ENCODE results near the gene LAMP2.
A peak's percentile ranks its signal among the peaks of the same experiment; 100 is the strongest.

Gene LAMP2

DNA sequence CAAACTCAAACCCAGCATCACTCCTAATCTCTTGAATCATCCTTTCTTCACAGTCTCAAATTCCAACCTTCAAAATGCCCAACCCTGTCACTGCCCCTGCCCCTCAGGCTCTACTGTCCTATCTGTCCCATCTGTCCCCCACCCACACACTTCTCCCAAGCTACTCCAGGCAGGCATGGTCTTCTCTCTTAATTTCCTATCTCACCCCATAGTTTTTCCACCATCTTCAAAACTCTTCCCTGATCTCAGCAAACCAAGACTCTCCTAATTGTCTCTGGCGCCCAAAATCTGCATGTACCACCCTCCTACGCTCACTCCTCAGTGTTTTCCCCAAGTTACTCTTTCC, 644 bp downstream of the LAMP2 start:
- TF ChIP-seq, protein P1, sequence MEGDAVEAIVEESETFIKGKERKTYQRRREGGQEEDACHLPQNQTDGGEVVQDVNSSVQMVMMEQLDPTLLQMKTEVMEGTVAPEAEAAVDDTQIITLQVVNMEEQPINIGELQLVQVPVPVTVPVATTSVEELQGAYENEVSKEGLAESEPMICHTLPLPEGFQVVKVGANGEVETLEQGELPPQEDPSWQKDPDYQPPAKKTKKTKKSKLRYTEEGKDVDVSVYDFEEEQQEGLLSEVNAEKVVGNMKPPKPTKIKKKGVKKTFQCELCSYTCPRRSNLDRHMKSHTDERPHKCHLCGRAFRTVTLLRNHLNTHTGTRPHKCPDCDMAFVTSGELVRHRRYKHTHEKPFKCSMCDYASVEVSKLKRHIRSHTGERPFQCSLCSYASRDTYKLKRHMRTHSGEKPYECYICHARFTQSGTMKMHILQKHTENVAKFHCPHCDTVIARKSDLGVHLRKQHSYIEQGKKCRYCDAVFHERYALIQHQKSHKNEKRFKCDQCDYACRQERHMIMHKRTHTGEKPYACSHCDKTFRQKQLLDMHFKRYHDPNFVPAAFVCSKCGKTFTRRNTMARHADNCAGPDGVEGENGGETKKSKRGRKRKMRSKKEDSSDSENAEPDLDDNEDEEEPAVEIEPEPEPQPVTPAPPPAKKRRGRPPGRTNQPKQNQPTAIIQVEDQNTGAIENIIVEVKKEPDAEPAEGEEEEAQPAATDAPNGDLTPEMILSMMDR (IDR thresholded peaks at IDR 0.05; ENCODE audit: low read depth, low read length): no peak
- H3K4me3 ChIP-seq (ENCODE audit: low read depth, low read length): peak overlapping the region; percentile 70

DNA sequence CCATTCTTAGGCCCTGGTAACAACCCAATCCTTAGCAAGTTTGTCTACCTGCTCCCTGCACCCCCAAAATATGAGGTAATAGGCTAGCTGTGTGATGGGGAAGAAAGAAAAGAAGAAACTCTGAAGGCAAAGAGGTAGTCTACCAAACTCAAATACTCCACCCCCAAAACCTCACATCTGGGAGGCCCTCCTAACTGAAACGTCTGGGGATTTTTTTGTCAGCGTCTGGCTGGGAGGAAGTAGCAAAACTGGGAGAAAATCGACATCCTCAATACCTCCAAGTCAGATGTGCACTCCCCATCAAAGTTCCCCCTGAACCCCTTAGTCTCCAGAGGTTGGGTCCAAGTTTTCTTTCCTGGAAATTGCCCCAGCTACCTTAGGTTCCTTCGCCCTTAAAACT, 1.0 kb downstream of the LAMP2 start:
- peak overlapping the region; percentile 70 for H3K4me3 ChIP-seq (ENCODE audit: low read depth, low read length)
- TF ChIP-seq, protein P1 (IDR thresholded peaks at IDR 0.05; ENCODE audit: low read depth, low read length): no peak

DNA sequence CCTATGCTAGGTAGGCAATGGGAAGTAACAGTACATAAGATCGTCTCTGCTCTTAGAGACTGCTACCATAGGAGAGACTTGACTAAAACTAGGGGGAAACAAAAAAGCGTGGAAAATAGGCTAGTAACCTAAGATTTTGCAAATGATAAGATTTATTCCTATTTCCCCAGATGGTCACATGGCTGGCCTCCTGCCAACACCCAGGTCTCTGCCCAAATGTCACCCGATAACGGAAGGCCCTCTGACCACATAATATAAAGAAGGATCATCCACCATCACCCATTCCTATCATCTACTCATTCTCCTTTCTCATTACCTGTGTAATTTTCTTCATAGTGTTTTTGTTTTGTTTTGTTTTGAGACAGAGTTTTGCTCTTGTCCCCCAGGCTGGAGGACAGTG, 4.7 kb downstream of the LAMP2 start:
- H3K4me3 ChIP-seq (ENCODE audit: low read depth, low read length): no peak overlapping the region
- TF ChIP-seq, protein P1 (IDR thresholded peaks at IDR 0.05; ENCODE audit: low read depth, low read length): no peak

DNA sequence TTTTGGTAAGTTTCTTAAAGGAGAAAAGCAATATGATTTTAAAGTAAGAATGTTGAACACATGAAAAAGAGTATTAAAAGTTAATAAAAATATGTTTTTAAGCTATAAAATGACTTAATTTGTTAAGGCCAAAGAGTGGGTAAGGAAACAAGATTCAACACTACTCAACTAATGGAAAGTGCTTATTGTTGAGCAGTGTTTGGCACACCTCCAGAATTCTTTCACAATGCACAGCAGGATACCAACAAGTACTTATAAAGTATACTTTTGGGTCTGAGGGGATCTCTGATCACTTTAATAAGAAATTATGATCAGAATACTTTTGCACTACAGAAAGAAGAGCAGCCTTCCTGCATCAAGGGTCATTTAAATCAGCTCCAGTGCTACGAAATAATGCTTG, 5.9 kb downstream of the LAMP2 start:
- TF ChIP-seq, protein P1 (IDR thresholded peaks at IDR 0.05; ENCODE audit: low read depth, low read length): no peak
- H3K4me3 ChIP-seq (ENCODE audit: low read depth, low read length): no peak overlapping the region

DNA sequence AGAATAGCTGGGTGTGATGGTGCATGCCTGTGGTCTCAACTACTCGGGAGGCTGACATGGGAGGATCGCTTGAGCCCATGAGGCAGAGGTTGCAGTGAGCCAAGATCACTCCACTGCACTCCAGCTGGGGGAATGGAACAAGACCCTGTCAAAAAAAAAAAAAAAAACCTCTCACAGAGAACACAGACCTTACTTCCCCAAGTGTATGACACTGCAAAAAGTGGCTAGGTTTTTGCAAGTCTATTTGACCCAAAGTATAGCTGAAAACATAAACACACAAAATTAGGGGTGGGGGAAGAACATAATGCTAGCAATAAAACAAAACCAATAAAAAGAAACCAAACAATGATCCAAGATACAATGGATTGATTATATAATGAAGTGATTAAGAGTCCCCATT, 6.7 kb downstream of the LAMP2 start:
- TF ChIP-seq, protein P1 (IDR thresholded peaks at IDR 0.05; ENCODE audit: low read depth, low read length): no peak
- H3K4me3 ChIP-seq (ENCODE audit: low read depth, low read length): no peak overlapping the region

DNA sequence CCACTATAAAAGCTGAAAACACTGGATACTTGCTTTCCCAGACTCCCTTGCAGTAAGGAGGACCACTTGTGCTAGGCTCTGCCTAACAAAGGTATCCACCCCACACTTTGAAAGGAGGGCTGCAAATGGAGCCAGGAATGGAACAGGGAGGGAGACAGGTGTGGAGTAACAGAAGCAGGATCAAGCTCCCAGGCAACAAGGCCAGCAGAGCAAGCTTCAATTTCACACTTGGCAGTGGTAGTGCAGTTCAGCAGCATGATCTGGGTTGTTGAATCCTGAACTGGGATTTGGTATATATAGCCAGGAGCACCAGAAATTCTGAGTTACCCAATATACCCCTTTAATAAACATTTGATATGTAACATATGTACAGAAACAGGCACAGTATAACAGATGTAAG, 9.8 kb downstream of the LAMP2 start:
- H3K4me3 ChIP-seq (ENCODE audit: low read depth, low read length): no peak overlapping the region

DNA sequence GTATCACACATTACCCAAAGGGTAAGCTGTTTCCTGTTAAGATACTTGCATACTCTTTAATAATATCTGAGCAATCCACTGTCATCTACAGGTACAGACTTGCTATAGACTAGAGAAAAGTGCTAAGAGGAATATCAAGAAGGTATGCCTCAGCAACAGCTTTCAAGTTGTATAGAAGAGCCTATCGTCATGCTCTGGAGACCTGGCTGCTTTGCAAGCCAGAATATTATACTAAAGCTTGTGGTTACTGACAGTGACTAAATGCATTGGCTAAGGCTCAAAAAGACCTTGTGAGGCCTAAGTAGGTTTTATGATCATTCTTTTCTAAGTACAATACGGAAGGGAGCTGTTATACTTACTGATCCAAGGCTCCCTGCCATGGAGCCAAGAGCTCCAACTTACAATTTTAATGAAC, 11.3 kb downstream of the LAMP2 start:
- no peak overlapping the region for H3K4me3 ChIP-seq (ENCODE audit: low read depth, low read length)
- TF ChIP-seq, protein P1 (IDR thresholded peaks at IDR 0.05; ENCODE audit: low read depth, low read length): no peak

More for the DNA sequence above, 9.8 kb downstream of the LAMP2 start:
- TF ChIP-seq, protein P1 (IDR thresholded peaks at IDR 0.05; ENCODE audit: low read depth, low read length): no peak
